Lung microvascular endothelial cell (primary cell): ENCODE measurements around the gene ASB5. TPM values are rescaled to one million over a fixed set of nuclear protein-coding genes. Genes with fewer than 3 reads are reported as not detected.
"Not testable (repeated sequence)": the region's sequence is repeated elsewhere in the genome, so short reads cannot be mapped to it uniquely, and the experiment has no call there.

Experiments
- DNase-seq, 2 donors: peaks; one replicate each; pipeline versions ENCODE4 v3.0.0 to v3.0.0-alpha.2; 2010; ENCODE audit warnings: low read depth in 2 of 2
- total RNA-seq: library from RNA; depleted of rRNA; stranded (reverse); fragments of >200 nt; gene quantifications from 2 replicates; pipeline ENCODE4 v1.2.1, GENCODE V29; 2014

Gene ASB5, protein sequence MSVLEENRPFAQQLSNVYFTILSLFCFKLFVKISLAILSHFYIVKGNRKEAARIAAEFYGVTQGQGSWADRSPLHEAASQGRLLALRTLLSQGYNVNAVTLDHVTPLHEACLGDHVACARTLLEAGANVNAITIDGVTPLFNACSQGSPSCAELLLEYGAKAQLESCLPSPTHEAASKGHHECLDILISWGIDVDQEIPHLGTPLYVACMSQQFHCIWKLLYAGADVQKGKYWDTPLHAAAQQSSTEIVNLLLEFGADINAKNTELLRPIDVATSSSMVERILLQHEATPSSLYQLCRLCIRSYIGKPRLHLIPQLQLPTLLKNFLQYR
- not detected in 2 replicates for total RNA-seq

- no peak for DNase-seq
Measured at GRCh38 chr4:176268963-176269362, at the start of gene ASB5. Gene ASB5 (minus strand): TSS chr4:176269222. CDS start chr4:176269108, 114 bp downstream.

DNA sequence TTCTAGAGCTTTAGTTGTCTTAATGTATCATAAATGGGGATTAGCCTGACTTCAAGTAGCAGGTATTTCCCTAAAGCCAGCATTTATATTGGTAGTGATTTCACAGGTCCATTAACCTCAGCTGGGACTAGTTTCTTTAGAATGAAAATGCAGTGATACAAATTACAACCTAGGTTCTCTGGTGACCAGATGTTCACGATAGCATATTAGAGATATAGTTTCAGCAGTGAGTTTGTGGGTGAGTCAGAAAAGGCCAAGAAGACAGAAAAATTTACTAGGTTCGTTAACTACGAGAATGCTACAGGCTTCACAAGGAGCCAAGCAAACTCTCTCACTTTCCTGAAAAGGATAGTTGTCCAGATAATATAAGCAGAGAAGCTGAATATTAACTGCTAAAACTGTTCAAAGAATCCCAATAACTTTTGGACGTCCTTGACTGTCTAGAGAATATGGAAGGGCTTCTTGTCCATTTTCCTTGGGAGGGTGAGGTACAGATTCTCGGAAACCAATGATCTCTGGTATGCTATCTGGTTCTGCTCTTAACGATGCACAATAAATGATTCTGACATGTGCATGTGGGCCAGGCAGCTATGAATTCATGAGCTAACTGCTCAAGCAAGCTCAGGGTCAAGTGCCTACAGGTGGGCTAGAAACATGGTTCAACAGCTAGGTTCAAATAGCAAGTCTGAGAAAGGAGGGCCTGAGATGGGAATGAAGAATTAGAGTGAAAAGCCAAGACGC is 44.7 kb upstream of the ASB5 start:
- DNase-seq = no peak

GRCh38 chr4:176309772-176310171 is 40.8 kb upstream of the ASB5 start:
- DNase-seq = no peak

- DNase-seq = no peak
Measured at GRCh38 chr4:176309046-176309445, 40.0 kb upstream of the ASB5 start.

DNA sequence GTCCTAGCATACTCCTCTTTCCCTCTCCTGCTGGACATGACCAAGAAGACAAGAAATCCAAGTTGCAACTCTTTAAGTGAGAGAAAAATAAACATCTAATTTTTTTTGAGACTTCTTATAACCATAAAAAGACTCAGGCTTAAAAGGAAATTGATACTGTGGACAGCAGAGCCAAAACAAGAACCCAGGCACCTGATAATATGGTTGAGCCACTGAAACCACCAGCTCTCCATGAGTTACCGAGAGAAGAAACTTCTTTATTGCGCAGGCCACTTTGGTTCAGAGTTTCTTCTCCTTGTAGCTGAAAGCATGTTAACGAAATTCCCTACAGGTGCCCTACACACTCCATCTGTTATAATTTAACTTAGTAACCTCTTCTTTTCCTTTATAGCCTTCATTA is 39.4 kb upstream of the ASB5 start:
- DNase-seq = no peak

DNA sequence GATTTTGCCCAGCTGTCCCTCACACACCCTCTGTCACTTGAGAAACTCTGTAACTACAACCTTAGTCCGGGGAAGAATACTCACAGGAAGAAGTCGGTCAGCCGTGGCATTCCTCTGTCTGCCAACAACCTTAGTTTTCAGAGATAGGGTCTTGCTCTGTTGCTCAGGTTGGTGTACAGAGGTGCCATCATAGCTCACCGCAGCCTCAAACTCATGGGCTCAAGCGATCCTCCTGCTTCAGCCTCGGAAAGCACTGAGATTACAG is 38.6 kb upstream of the ASB5 start:
- no peak for DNase-seq

DNA sequence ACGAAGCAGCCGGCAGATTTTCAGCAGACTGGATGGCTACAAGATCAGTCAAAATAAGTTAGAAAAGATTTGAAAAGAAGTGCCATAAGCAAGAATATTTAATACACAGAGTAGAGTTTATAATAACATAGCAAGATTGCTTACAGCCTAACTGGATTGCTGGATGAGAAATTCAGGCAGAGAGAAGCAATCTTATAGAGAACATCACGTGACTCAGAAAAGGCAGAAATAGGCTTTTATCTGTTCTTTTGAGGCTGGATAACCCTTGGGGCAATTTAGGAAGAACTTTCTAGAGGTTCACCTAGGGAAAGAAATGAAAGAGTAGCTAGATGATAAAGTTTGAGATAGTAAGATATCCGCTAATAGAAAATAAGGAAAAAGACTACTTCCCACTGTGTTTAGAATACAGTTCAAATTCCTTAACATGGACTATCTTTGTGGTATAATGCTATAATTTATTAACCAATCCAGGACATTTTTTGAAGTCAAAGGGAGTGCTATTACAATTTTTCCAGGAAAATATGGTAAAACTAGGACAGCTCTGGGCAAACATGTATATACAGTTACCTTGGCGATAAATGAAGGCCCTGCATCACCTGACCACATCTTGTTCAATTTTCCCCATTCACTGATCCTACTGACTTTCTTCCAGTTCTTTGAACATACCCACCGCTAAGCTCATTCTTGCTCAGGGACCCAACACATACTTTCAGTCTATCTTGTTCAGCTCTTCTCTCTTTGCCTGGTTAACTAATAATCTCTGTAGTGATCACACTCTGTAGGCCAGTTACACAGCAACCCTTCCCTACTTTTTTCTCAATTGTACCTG is 38.0 kb upstream of the ASB5 start:
- no peak for DNase-seq

DNA sequence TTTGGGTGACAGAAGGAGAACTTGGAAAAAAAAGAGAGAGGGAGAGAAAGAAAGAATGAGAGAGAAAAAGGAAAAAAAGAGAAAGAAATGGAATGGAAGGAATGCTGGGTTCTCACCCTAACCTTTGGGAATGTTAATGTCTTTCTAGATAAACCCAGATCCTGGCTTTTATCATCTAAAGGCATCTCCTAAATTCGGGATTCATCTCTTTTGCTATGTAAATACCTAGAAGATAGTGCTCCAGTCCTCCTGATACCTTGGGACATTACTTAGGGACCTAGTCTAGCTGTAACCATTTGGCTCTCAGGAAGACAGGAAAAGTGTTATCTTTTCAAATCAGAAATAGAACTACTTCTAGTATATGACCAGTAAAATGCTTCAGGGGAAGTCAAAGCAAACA is 34.9 kb upstream of the ASB5 start:
- no peak for DNase-seq

- peak in 1 of 2 donors; percentile 57 for DNase-seq
Measured at GRCh38 chr4:176302283-176303275, 33.6 kb upstream of the ASB5 start.

GRCh38 chr4:176300565-176300964 is 31.5 kb upstream of the ASB5 start:
- DNase-seq = no peak

DNA sequence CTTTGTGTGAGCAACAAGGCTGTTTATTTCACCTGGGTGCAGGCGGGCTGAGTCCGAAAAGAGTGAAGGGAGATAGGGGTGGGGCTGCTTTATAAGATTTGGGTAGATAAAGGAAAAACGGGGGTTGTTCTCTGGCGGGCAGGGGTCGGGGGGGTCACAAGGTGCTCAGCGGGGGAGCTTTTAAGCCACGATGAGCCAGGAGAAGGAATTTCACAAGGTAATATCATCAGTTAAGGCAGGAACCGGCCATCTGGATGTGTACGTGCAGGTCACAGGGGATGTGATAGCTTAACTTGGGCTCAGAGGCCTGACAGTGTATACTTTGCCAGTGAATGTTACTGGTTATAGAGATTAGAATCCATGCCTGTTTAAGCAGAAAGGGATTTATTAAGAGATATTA is 31.0 kb upstream of the ASB5 start:
- no peak for DNase-seq

GRCh38 chr4:176298664-176299063 is 29.6 kb upstream of the ASB5 start:
- DNase-seq = no peak

- DNase-seq = not testable (repeated sequence)
Measured at GRCh38 chr4:176295907-176296306, 26.9 kb upstream of the ASB5 start.

DNA sequence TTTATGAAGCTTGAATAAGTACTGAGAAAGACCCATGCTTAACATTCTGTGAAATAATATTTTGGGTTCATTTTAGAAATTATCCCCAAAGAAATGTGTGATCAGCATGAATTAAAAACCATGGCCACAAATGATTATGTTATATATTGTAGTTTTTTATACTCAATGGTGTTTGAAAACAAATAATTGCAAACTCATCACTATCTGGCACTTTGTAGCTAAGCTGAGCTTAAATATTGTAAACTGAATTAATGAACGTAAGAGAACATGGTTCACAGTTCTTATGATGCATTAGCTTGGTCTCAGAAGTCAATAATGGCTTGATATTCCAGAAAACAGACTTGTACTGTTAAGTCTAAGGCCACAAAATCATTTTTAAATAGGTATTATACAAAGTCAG is 24.6 kb upstream of the ASB5 start:
- DNase-seq = no peak

- DNase-seq = no peak
Measured at GRCh38 chr4:176292920-176293319, 23.9 kb upstream of the ASB5 start.

GRCh38 chr4:176291748-176292147 is 22.7 kb upstream of the ASB5 start:
- no peak for DNase-seq

GRCh38 chr4:176290520-176290919 is 21.5 kb upstream of the ASB5 start:
- DNase-seq = no peak

- DNase-seq = no peak
Measured at GRCh38 chr4:176289561-176289960, 20.5 kb upstream of the ASB5 start.

- no peak for DNase-seq
Measured at GRCh38 chr4:176288020-176288419, 19.0 kb upstream of the ASB5 start.

- no peak for DNase-seq
Measured at GRCh38 chr4:176287546-176287945, 18.5 kb upstream of the ASB5 start.

- peak in 1 of 2 donors; percentile 6 for DNase-seq
Measured at GRCh38 chr4:176286728-176287127, 17.7 kb upstream of the ASB5 start.
